GM23248 (cell line): Measurements from ENCODE around the gene SLC35A3. TPM values are rescaled to one million over a fixed set of nuclear protein-coding genes. Genes with fewer than 3 reads are reported as not detected.
"Not testable (repeated sequence)": the region's sequence is repeated elsewhere in the genome, so short reads cannot be mapped to it uniquely, and the experiment has no call there.

Experiments
- DNase-seq: peaks from one replicate; pipeline ENCODE4 v3.0.0-alpha.2; 2015
- H2AFZ ChIP-seq: fragments of 200-600 bp; sonication (generic); 2 replicates; pipeline ENCODE4 v1.6.1; 2016; ENCODE audit warnings: antibody characterized with exemption
- H3F3A ChIP-seq: fragments of 200-600 bp; sonication (generic); 2 replicates; pipeline ENCODE4 v1.6.1; 2016; ENCODE audit warnings: mild to moderate bottlenecking, antibody characterized with exemption, mixed run types; ENCODE audit not compliant: insufficient read depth
- H3K27ac ChIP-seq: fragments of 200-600 bp; sonication (generic); 2 replicates; pipeline ENCODE4 v1.5.1; 2016; ENCODE audit warnings: mild to moderate bottlenecking
- H3K27me3 ChIP-seq: fragments of 200-600 bp; sonication (generic); replicated peaks from 2 replicates; pipeline ENCODE4 v1.6.1; 2016; ENCODE audit warnings: mild to moderate bottlenecking; ENCODE audit not compliant: insufficient read depth
- H3K36me3 ChIP-seq: fragments of 200-600 bp; sonication (generic); 2 replicates; pipeline ENCODE4 v1.6.1; 2016; ENCODE audit warnings: low read depth, mild to moderate bottlenecking
- H3K4me1 ChIP-seq: fragments of 200-600 bp; sonication (generic); 2 replicates; pipeline ENCODE4 v1.6.1; 2016; ENCODE audit warnings: mild to moderate bottlenecking; ENCODE audit not compliant: insufficient read depth
- H3K4me2 ChIP-seq: fragments of 200-600 bp; sonication (generic); one replicate; pipeline ENCODE4 v1.6.1; 2016; ENCODE audit warnings: mild to moderate bottlenecking; ENCODE audit not compliant: unreplicated experiment
- H3K4me3 ChIP-seq: fragments of 200-600 bp; sonication (generic); 2 replicates; pipeline ENCODE4 v1.5.1; 2016; ENCODE audit warnings: mild to moderate bottlenecking
- H3K79me2 ChIP-seq: fragments of 200-600 bp; sonication (generic); 2 replicates; pipeline ENCODE4 v1.6.1; 2016; ENCODE audit warnings: mild to moderate bottlenecking; ENCODE audit not compliant: insufficient read depth
- H3K9ac ChIP-seq: fragments of 200-600 bp; sonication (generic); 2 replicates; pipeline ENCODE4 v1.6.1; 2016; ENCODE audit warnings: mild to moderate bottlenecking
- H3K9me2 ChIP-seq: fragments of 200-600 bp; sonication (generic); 2 replicates; pipeline ENCODE4 v1.6.1; 2016; ENCODE audit warnings: mixed run types, mild to moderate bottlenecking, moderate library complexity; ENCODE audit not compliant: insufficient read depth
- H3K9me3 ChIP-seq: fragments of 200-600 bp; sonication (generic); one replicate; pipeline ENCODE4 v1.6.1; 2017; ENCODE audit warnings: low read depth
- H4K20me1 ChIP-seq: fragments of 200-600 bp; sonication (generic); 2 replicates; pipeline ENCODE4 v1.6.0; 2016; ENCODE audit not compliant: insufficient read depth
- EZH2 ChIP-seq: fragments of 200-600 bp; sonication (generic); IDR thresholded peaks from 2 replicates; pipeline ENCODE4 v1.6.1; 2018; ENCODE audit warnings: antibody characterized with exemption, mild to moderate bottlenecking; ENCODE audit not compliant: insufficient read depth, poor library complexity, severe bottlenecking
- EZH2phosphoT487 ChIP-seq: fragments of 200-600 bp; sonication (generic); IDR thresholded peaks from 2 replicates; pipeline ENCODE4 v1.6.1; 2018; ENCODE audit warnings: antibody characterized with exemption, moderate library complexity, mild to moderate bottlenecking, low read depth; ENCODE audit not compliant: insufficient read depth
- WGBS, 2 experiments: methylation state at CpG; one replicate each; pipeline ENCODE4 v1.1.6; 2015 to 2017; ENCODE audit warnings: low lambda C conversion rate in 2 of 2, low coverage in 1 of 2; ENCODE audit errors: missing lambda C conversion rate in 2 of 2; 5-methylcytosine and 5-hydroxymethylcytosine counted together
- in situ Hi-C: fragments of 300-500 bp; cut with MboI; formaldehyde crosslinking; loops from 2 replicates; pipeline ENCODE4 v1.15.0; 2020
- polyA plus RNA-seq: library from polyadenylated mRNA; unstranded; fragments of >200 nt; fragmentation: Nextera tagmentation; extraction: Ambion mirVana; gene quantifications from 2 replicates; pipeline ENCODE4 v1.2.1, GENCODE V29; 2016
- total RNA-seq: library from RNA; depleted of rRNA; stranded (reverse); fragments of >200 nt; shearing (Covaris generic); gene quantifications from 2 replicates; pipeline ENCODE4 v1.2.3, GENCODE V29; 2014

Gene SLC35A3
- total and polyA plus RNA-seq, 2 experiments from 2014 or later: 30.7 to 46.0 TPM

DNA sequence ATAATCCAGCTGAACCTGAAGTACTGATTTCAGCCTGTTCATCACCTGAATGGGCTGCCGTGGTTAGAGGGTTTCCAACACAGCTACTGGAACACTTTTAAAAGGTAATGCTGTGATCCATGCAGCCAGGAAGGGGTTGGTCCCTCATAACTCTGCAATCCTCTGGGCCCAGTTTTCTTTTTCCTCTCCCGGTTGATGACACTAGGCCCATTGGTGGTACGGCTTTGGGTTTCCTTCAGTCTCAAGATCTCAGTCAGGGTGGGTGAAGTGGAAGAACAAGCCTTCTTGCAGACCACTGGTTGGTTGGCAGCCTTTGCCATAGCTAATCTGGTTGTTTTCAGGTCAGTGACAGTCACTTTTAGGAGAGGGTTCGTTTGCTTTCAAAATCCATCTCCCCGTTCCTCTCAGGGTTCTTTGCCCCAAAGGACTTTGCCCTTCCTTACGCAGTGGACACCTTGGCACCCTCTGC is 502 bp upstream of the SLC35A3 start:
- H3K9ac ChIP-seq: peak overlapping the region; percentile 89
- in situ Hi-C loops: no loop called here
- 4 to 5% methylated on average over 6 of the region's 6 CpGs for WGBS, 2 experiments
- H3K4me1 ChIP-seq: peaks cover 24% of the 10 kb centered on the region
- DNase-seq: no peak
- no peaks in the 10 kb centered on the region for H3K36me3 ChIP-seq
- TF ChIP-seq EZH2phosphoT487 (no peak), EZH2 (no peak)
- no peaks in the 10 kb centered on the region for H3K9me3 ChIP-seq
- H3K79me2 ChIP-seq: peaks cover 41% of the 10 kb centered on the region
- H3F3A ChIP-seq: peaks cover 6% of the 10 kb centered on the region; the same call in 1 of the 2 replicates
- no peaks in the 10 kb centered on the region for H4K20me1 ChIP-seq
- H3K27ac ChIP-seq: peak overlapping the region; percentile 72
- peak overlapping the region; percentile 90 for H3K4me3 ChIP-seq
- peak overlapping the region; percentile 100 for H2AFZ ChIP-seq
- H3K9me2 ChIP-seq: no peaks in the 10 kb centered on the region
- H3K27me3 ChIP-seq: no peaks in the 10 kb centered on the region
- H3K4me2 ChIP-seq: peak overlapping the region; percentile 86

DNA sequence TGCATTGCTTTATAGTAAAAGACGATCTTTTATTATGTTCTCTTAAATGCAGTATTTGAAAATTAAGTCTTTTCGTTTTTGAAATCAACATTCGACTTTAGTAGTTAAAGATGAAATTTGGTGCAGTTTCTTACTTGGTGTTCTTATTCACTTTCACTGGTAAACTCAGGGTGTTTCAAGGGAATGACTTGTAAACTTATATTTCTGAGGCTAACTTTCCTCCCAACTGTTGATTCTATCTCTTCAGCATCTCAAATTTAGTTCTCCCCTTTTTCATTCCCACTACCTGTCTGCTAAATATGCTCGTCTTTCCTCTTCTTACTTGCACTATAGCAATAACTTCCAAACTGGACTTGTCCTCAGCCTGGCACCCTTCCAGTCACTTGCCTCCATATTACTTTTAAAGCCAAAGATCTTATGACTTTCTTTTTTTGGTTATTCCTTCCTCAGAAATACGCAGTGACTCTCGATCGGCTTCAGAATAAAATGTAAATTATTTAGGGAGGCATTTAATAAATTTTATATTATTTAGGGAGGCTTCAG is 988 bp downstream of the SLC35A3 start:
- in situ Hi-C loops: no loop called here
- H3K27me3 ChIP-seq: no peaks in the 10 kb centered on the region
- H3K36me3 ChIP-seq: peaks cover 6% of the 10 kb centered on the region; the same call in 1 of the 2 replicates
- peaks cover 6% of the 10 kb centered on the region; the same call in 1 of the 2 replicates for H3F3A ChIP-seq
- peak; percentile 47 for DNase-seq
- peak overlapping the region; percentile 86 for H3K4me2 ChIP-seq
- peak overlapping the region; percentile 89 for H3K9ac ChIP-seq
- H2AFZ ChIP-seq: peak overlapping the region; percentile 100
- no peaks in the 10 kb centered on the region for H4K20me1 ChIP-seq
- peak overlapping the region; percentile 90 for H3K4me3 ChIP-seq
- peaks cover 24% of the 10 kb centered on the region for H3K4me1 ChIP-seq
- no peaks in the 10 kb centered on the region for H3K9me2 ChIP-seq
- H3K9me3 ChIP-seq: no peaks in the 10 kb centered on the region
- 42% methylated on average over 7 of the region's 7 CpGs for WGBS, 2 experiments
- peak overlapping the region; percentile 72 for H3K27ac ChIP-seq
- H3K79me2 ChIP-seq: peaks cover 56% of the 10 kb centered on the region
- TF ChIP-seq EZH2: no peak
- TF ChIP-seq EZH2phosphoT487: no peak

DNA sequence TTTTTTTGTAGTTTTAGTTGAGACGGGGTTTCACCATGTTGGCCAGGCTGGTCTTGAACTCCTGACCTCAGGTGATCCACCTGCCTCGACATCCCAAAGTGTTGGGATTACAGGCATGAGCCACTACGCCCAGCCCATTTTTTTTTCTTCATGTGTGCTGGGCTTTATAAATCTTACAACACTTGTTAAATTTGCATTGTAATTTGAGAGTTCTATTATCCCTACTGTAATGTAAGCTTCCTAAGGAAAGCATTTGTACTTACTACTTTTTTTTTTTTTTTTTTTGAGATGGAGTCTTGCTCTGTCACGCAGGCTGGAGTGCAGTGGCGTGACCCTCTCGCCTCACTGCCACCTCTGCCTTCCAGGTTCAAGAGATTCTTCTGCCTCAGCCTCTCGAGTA is 2.3 kb downstream of the SLC35A3 start:
- Histone ChIP-seq H3K79me2 (peaks cover 68% of the 10 kb centered on the region), H3K4me1 (peaks cover 24% of the 10 kb centered on the region), H3K36me3 (peaks cover 18% of the 10 kb centered on the region; the same call in 1 of the 2 replicates), H3K4me2 (peak overlapping the region; percentile 45), H3K27ac (peak overlapping the region; percentile 34; the same call in 1 of the 2 replicates)
- H3K9me3 ChIP-seq, in situ Hi-C loops, H3F3A ChIP-seq, H3K9ac ChIP-seq, H3K9me2 ChIP-seq, H2AFZ ChIP-seq, H4K20me1 ChIP-seq, H3K4me3 ChIP-seq, H3K27me3 ChIP-seq: not testable (repeated sequence)
- DNase-seq: peak; percentile 17
- WGBS, 2 experiments: 94 to 99% methylated on average over 7 of the region's 7 CpGs

DNA sequence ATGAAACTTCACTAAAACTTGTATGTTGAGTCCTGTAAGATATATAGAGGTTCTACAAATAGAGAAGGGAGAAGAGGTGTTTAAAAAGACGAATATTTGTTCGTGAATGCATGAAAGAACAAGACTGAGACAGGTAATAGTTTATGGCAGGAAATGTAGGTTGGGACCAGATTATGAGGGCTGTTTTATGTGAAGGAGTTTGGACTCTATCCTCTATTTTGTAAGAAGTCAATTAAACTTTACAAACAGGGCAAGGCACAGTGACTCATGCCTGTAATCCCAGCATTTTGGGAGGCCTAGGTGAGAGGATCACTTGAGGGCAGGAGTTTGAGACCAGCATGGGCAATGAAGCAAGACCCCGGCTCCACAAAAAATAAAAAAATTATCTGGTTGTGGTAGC is 5.7 kb downstream of the SLC35A3 start:
- no peaks in the 10 kb centered on the region for H3K9me2 ChIP-seq
- H3K36me3 ChIP-seq: peaks cover 18% of the 10 kb centered on the region; the same call in 1 of the 2 replicates
- in situ Hi-C loops: no loop called here
- peaks cover 91% of the 10 kb centered on the region for H3K79me2 ChIP-seq
- no peak overlapping the region for H3K4me2 ChIP-seq
- peaks cover 5% of the 10 kb centered on the region; the same call in 1 of the 2 replicates for H3F3A ChIP-seq
- H2AFZ ChIP-seq: no peak overlapping the region
- TF ChIP-seq EZH2phosphoT487: no peak
- no peak for TF ChIP-seq EZH2
- H3K9ac ChIP-seq: no peak overlapping the region
- no peaks in the 10 kb centered on the region for H3K9me3 ChIP-seq
- H3K4me1 ChIP-seq: peaks cover 19% of the 10 kb centered on the region
- H3K27ac ChIP-seq: no peak overlapping the region
- H4K20me1 ChIP-seq: no peaks in the 10 kb centered on the region
- WGBS, 2 experiments: 96 to 97% methylated on average over 3 of the region's 3 CpGs
- no peak overlapping the region for H3K4me3 ChIP-seq
- no peaks in the 10 kb centered on the region for H3K27me3 ChIP-seq
- DNase-seq: no peak

DNA sequence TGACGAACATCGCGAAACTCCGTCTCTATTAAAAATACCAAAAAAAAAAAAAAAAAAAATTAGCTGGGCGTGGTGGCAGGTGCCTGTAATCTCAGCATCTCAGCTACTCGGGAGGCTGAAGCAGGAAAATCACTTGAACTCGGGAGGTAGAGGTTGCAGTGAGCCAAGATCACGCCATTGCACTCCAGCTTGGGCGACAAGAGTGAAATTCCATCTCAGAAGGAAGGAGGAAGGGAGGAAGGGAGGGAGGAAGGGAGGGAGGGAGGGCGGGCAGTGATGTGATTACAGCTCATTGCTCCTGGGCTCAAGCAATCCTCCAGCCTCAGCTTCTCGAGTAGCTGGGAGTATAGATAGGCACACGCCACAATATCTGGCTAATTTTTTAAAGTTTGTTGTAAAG is 7.5 kb downstream of the SLC35A3 start:
- in situ Hi-C loops, H3K27me3 ChIP-seq, H3K9me3 ChIP-seq, H3K9me2 ChIP-seq, H2AFZ ChIP-seq, H3K27ac ChIP-seq, H3F3A ChIP-seq, H4K20me1 ChIP-seq, H3K4me2 ChIP-seq, DNase-seq, H3K4me3 ChIP-seq, H3K9ac ChIP-seq, H3K4me1 ChIP-seq: not testable (repeated sequence)
- H3K79me2 ChIP-seq: peaks cover 91% of the 10 kb centered on the region
- peaks cover 18% of the 10 kb centered on the region; the same call in 1 of the 2 replicates for H3K36me3 ChIP-seq
- WGBS, 2 experiments: 91 to 93% methylated on average over 11 to 12 of the region's 12 CpGs
